Astrocyte of the cerebellum (primary cell): ENCODE results near the gene SKIL.
A peak's percentile ranks its signal among the peaks of the same experiment; 100 is the strongest.
"Not testable (repeated sequence)": the region's sequence is repeated elsewhere in the genome, so short reads cannot be mapped to it uniquely, and the experiment has no call there.

Source experiments
- DNase-seq: peaks from one replicate; pipeline ENCODE4 v3.0.0-alpha.2; 2011; ENCODE audit warnings: low read depth
- H3K4me3 ChIP-seq: 2 replicates; pipeline ENCODE4 v1.5.1; 2011; ENCODE audit warnings: mild to moderate bottlenecking, low read depth, low read length, moderate library complexity
- in situ Hi-C: cut with HindIII; loops from 2 replicates; pipeline ENCODE4 v1.10.0; 2017; ENCODE audit warnings: low sequenced_read_pairs
- TF ChIP-seq, protein P1 (sequence below): IDR thresholded peaks from 2 replicates; pipeline ENCODE4 v1.5.1; 2012; ENCODE audit warnings: low read length, low read depth, moderate library complexity, mild to moderate bottlenecking; ENCODE audit errors: missing control alignments

Gene SKIL

DNA sequence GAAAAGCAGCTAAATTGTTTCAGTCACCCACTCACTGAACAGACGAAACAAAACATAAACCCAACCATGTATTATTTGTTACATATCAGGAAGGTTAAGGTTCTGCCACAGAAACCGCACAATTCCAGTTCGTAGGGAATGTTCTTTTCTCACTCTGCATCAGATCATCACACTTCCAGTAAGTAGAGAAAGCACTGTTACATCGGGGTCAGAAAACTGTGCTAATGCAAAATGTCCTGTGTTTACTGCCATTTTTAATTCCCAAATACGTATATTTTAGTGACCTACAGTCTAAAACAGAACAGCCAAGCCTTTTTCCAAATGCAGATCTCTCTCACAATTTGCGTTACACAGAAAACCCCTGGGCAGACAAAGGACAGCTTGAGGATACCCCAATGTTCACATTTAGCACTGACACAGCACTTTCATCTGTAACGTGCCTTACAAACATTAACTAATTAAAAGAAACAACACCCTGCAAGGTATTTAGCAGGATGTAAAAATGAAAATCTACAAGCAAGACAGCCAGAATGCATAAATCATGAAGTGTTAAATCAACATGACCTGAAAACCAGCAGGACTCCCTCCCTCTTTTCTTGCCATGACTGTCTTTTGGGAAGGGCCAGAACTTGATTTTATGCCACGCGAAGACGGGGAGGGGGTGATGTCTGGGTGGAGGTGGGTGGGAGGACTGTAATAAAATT lies 34.8 kb upstream of the SKIL start:
- TF ChIP-seq, protein P1, sequence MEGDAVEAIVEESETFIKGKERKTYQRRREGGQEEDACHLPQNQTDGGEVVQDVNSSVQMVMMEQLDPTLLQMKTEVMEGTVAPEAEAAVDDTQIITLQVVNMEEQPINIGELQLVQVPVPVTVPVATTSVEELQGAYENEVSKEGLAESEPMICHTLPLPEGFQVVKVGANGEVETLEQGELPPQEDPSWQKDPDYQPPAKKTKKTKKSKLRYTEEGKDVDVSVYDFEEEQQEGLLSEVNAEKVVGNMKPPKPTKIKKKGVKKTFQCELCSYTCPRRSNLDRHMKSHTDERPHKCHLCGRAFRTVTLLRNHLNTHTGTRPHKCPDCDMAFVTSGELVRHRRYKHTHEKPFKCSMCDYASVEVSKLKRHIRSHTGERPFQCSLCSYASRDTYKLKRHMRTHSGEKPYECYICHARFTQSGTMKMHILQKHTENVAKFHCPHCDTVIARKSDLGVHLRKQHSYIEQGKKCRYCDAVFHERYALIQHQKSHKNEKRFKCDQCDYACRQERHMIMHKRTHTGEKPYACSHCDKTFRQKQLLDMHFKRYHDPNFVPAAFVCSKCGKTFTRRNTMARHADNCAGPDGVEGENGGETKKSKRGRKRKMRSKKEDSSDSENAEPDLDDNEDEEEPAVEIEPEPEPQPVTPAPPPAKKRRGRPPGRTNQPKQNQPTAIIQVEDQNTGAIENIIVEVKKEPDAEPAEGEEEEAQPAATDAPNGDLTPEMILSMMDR, result no peak
- no peak overlapping the region for H3K4me3 ChIP-seq
- DNase-seq, result peak; percentile 51
- in situ Hi-C loops, result no loop called here

DNA sequence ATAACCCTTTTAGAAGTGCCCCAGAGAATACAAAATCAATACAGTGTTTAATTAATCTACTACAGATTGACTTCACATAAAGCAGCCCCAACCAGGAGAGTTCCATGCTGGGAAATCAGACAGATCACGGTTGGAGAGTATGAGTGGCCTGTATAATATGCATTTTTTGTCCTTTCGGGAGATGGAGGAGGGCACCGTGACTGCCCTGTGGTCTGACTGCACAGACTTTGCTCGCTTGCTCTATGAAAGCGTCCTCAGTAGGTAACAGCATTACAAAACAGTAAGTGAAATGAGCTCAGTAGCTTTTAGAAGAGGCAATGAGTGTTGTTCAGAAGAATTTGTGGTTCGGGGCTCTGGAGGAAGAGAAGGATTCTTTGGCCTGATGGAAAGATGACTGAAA lies 34.2 kb upstream of the SKIL start:
- in situ Hi-C loops, result no loop called here
- TF ChIP-seq, protein P1, result no peak
- DNase-seq, result peak; percentile 66
- no peak overlapping the region for H3K4me3 ChIP-seq

DNA sequence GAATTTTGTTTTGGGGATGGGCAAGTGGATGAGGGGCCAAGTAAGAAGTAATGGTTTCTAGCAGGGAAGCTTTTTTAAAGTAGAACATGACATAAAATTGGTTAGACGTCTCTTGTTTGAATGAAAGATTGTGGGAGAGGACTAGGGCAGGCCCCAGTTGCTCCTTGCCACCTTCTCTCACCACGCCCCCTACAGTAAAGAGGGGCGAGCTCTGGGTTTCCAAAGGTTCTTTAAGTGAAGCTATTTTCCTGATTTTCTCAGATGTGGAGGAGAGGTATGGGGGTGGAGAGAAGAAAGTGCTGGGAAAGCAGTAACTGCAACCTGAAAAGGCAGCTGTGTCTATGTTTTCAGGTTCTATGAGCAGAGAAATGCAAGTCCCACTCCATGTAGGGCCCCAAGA lies 32.6 kb upstream of the SKIL start:
- TF ChIP-seq, protein P1, result no peak
- H3K4me3 ChIP-seq, result no peak overlapping the region
- DNase-seq, result no peak
- in situ Hi-C loops, result no loop called here

DNA sequence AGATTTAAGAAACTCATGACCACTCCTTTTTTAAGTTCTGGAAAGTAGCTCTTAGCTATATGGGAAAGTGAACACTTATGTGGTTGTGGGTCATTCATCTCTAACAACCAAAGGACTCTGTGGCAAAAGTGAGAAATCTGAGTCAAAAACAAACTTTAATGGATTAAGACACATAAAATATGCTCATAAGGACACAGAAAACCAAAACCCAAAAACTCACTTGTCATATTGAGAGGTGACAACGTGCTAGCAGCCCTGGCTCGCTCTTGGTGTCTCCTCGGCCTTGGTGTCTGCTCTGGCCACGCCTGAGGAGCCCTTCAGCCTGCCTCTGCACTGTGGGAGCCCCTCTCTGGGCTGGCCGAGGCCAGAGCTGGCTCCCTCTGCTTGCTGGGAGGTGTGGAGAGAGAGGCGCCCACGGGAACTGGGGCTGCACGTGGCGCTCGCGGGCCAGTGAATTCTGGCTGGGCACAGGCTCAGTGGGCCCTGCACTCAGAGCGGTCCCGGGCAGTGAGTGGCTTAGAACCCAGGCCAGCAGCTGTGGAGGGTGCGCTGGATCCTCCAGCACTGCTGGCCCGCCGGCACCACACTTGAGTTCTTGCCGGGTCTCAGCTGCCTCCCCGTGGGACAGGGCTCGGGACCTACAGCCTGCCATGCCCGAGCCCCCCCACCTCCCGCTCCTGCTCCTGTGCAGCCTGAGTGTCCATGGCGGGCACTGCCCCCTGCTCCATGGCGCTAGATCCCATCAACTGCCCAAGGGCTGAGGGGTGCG lies 30.3 kb upstream of the SKIL start:
- in situ Hi-C loops, result no loop called here
- no peak overlapping the region for H3K4me3 ChIP-seq
- TF ChIP-seq, protein P1, result no peak
- DNase-seq, result no peak

DNA sequence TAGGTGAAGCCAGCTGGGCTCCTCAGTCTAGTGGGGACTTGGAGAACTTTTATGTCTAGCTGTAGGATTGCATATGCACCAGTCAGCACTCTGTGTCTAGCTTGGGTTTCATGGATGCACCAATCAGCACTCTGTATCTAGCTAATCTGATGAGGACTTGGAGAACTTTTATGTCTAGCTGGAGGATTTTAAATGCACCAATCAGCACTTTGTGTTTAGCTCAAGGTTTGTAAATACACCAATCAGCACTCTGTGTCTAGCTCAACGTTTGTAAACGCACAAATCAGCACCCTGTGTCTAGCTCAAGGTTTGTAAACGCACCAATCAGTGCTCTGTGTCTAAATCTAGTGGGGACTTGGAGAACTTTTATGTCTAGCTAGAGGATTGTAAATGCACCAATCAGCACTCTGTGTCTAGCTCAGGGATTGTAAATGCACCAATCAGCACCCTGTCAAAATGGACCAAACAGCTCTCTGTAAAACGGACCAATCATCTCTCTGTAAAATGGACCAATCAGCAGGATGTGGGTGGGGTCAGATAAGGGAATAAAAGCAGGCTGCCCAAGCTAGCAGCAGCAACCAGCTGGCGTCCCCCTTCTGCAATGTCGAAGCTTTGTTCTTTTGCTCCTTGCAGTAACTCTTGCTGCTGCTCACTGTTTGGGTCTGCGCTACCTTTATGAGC lies 29.5 kb upstream of the SKIL start:
- in situ Hi-C loops, result not testable (repeated sequence)

DNA sequence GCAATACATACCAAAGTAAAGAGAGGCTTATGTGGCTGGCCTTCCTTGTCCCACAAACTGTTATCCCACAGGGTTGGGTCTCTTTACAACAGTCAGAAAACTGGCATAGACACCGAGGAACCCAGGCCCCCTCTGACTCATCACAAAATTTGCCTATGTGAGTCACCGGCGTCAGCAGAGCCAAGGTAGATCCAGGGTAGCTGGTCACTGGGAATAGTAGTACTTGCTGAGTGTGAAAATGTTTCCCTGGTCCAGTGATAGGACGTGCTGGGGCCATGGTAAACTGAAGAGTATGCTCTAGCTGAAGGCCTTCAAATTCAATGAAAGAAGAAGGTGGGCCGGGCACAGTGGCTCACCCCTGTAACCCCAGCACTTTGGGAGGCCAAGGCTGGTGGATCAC lies 27.1 kb upstream of the SKIL start:
- DNase-seq, result peak; percentile 65
- in situ Hi-C loops, result no loop called here
- TF ChIP-seq, protein P1, result no peak
- H3K4me3 ChIP-seq, result no peak overlapping the region

More for the DNA sequence above, 29.5 kb upstream of the SKIL start:
- H3K4me3 ChIP-seq, DNase-seq: not testable (repeated sequence)
